Neural cell (in vitro differentiated cells): ENCODE results near the gene CCDC43. TPM values are rescaled to one million over a fixed set of nuclear protein-coding genes. Genes with fewer than 3 reads are reported as not detected.

Experiments
- H2AFZ ChIP-seq: fragments of 200-600, 300-800 bp; sonication (generic), shearing (Covaris generic); 2 replicates; pipeline ENCODE4 v1.6.0; 2014; ENCODE audit warnings: low read depth, mild to moderate bottlenecking, antibody characterized with exemption, low read length, moderate library complexity
- H3F3A ChIP-seq: fragments of 200-600 bp; shearing (Covaris generic); 2 replicates; pipeline ENCODE4 v1.6.1; 2016; ENCODE audit warnings: mild to moderate bottlenecking, moderate library complexity, mixed read lengths, antibody characterized with exemption, low read length; ENCODE audit not compliant: insufficient read depth, poor library complexity, severe bottlenecking
- H3K27ac ChIP-seq: fragments of 200-600, 300-800 bp; sonication (generic), shearing (Covaris generic); 2 replicates; pipeline ENCODE4 v1.5.1; 2014; ENCODE audit warnings: mild to moderate bottlenecking, low read length, moderate library complexity
- H3K27me3 ChIP-seq: fragments of 300-800, 200-600 bp; sonication (generic), shearing (Covaris generic); 2 replicates; pipeline ENCODE4 v1.6.0; 2014; ENCODE audit warnings: mild to moderate bottlenecking, low read depth, low read length, moderate library complexity; ENCODE audit not compliant: insufficient read depth
- H3K36me3 ChIP-seq: fragments of 300-800, 200-600 bp; sonication (generic), shearing (Covaris generic); 2 replicates; pipeline ENCODE4 v1.5.1; 2014; ENCODE audit warnings: mild to moderate bottlenecking, antibody characterized with exemption, low read length, moderate library complexity; ENCODE audit not compliant: insufficient read depth
- H3K4me2 ChIP-seq: fragments of 300-800, 200-600 bp; sonication (generic), shearing (Covaris generic); 2 replicates; pipeline ENCODE4 v1.6.0; 2014; ENCODE audit warnings: mild to moderate bottlenecking, low read length
- H3K4me3 ChIP-seq: fragments of 300-800, 200-600 bp; sonication (generic), shearing (Covaris generic); 2 replicates; pipeline ENCODE4 v1.5.1; 2014; ENCODE audit warnings: mild to moderate bottlenecking, low read length, moderate library complexity
- H3K79me2 ChIP-seq: fragments of 200-600 bp; shearing (Covaris generic); replicated peaks from 2 replicates; pipeline ENCODE4 v1.6.0; 2014; ENCODE audit warnings: mild to moderate bottlenecking, low read length, moderate library complexity; ENCODE audit not compliant: insufficient read depth
- H3K9ac ChIP-seq: fragments of 300-800, 200-600 bp; sonication (generic), shearing (Covaris generic); 2 replicates; pipeline ENCODE4 v1.6.1; 2016; ENCODE audit warnings: mild to moderate bottlenecking, low read length, mixed read lengths
- H3K9me2 ChIP-seq: fragments of 200-600 bp; shearing (Covaris generic); 2 replicates; pipeline ENCODE4 v1.6.1; 2016; ENCODE audit warnings: mild to moderate bottlenecking, low read length, mixed read lengths; ENCODE audit not compliant: insufficient read depth
- H3K9me3 ChIP-seq: fragments of 200-600, 300-800 bp; sonication (generic), shearing (Covaris generic); 2 replicates; pipeline ENCODE4 v1.6.1; 2016; ENCODE audit warnings: mild to moderate bottlenecking, mixed run types, low read length, moderate library complexity, mixed read lengths
- H4K20me1 ChIP-seq: fragments of 200-600 bp; shearing (Covaris generic); 2 replicates; pipeline ENCODE4 v1.6.1; 2016; ENCODE audit warnings: mild to moderate bottlenecking, mixed run types; ENCODE audit not compliant: insufficient read depth
- CTCF ChIP-seq: fragments of 450-650 bp; IDR thresholded peaks from 2 replicates; pipeline ENCODE4 v1.5.1; 2014; ENCODE audit warnings: antibody characterized with exemption, mild to moderate bottlenecking, moderate library complexity; ENCODE audit not compliant: poor library complexity, severe bottlenecking
- EP300 ChIP-seq: fragments of 450-650 bp; conservative IDR thresholded peaks from 2 replicates; pipeline ENCODE4 v1.6.1; 2014; ENCODE audit warnings: antibody characterized with exemption, mild to moderate bottlenecking, moderate library complexity; ENCODE audit not compliant: poor library complexity, severe bottlenecking
- EZH2 ChIP-seq: fragments of 200-600, 300-800 bp; shearing (Covaris generic), sonication (generic); IDR thresholded peaks from 2 replicates; pipeline ENCODE4 v1.6.1; 2014; ENCODE audit warnings: antibody characterized with exemption, low read length, borderline replicate concordance, mild to moderate bottlenecking; ENCODE audit not compliant: insufficient read depth, poor library complexity, severe bottlenecking
- MXI1 ChIP-seq: fragments of 450-650 bp; conservative IDR thresholded peaks from 2 replicates; pipeline ENCODE4 v1.6.1; 2014; ENCODE audit warnings: antibody characterized with exemption, mild to moderate bottlenecking; ENCODE audit not compliant: poor library complexity, severe bottlenecking
- POLR2AphosphoS5 ChIP-seq: IDR thresholded peaks from 2 replicates; pipeline ENCODE4 v1.6.1; 2012
- RAD21 ChIP-seq: fragments of 450-650 bp; conservative IDR thresholded peaks from 2 replicates; pipeline ENCODE4 v1.6.1; 2014; ENCODE audit warnings: antibody characterized with exemption, mild to moderate bottlenecking, moderate library complexity
- REST ChIP-seq: IDR thresholded peaks from 2 replicates; pipeline ENCODE4 v1.6.1; 2012; ENCODE audit warnings: borderline replicate concordance
- SMC3 ChIP-seq: fragments of 450-650 bp; conservative IDR thresholded peaks from 2 replicates; pipeline ENCODE4 v1.6.1; 2014; ENCODE audit warnings: antibody characterized with exemption, mild to moderate bottlenecking, moderate library complexity; ENCODE audit not compliant: poor library complexity
- TAF1 ChIP-seq: IDR thresholded peaks from 2 replicates; pipeline ENCODE4 v1.6.1; 2012; ENCODE audit warnings: low read depth
- polyA minus RNA-seq: library from RNA; depleted of rRNA, polyadenylated mRNA; stranded (reverse); fragments of >200 nt; gene quantifications from 2 replicates; pipeline ENCODE4 v1.2.3, GENCODE V29; 2014
- polyA plus RNA-seq: library from polyadenylated mRNA; depleted of rRNA; stranded (reverse); fragments of >200 nt; gene quantifications from 2 replicates; pipeline ENCODE4 v1.2.3, GENCODE V29; 2014

Gene CCDC43
- polyA plus RNA-seq (33.4 and 53.3 TPM in 2 replicates), polyA minus RNA-seq (35.5 and 39.0 TPM in 2 replicates)

GRCh38 chr17:44689477-44690217, at the start of gene CCDC43:
Gene CCDC43, minus strand, starts transcription at chr17:44689776. Its CDS starts 23 bp downstream, at chr17:44689753.
- H3K27ac ChIP-seq, result peak within 1 kb of the TSS; percentile 75
- peak within 1 kb of the TSS; percentile 100 for H2AFZ ChIP-seq
- H3K36me3 ChIP-seq, result no peaks in the 10 kb centered on the region
- H4K20me1 ChIP-seq, result no peaks in the 10 kb centered on the region
- TF ChIP-seq REST, result peak; percentile 58
- peak; percentile 84 for TF ChIP-seq POLR2AphosphoS5
- TF ChIP-seq MXI1, result peak; percentile 93
- TF ChIP-seq EZH2, result no peak
- peak; percentile 27 for TF ChIP-seq RAD21
- TF ChIP-seq SMC3, result no peak
- TF ChIP-seq TAF1, result peak; percentile 88
- no peak for TF ChIP-seq EP300
- no peak for TF ChIP-seq CTCF
- H3K4me2 ChIP-seq, result peak within 1 kb of the TSS; percentile 95
- H3K27me3 ChIP-seq, result no peaks in the 10 kb centered on the region
- peak within 1 kb of the TSS; percentile 97 for H3K4me3 ChIP-seq
- H3K9me3 ChIP-seq, result no peaks in the 10 kb centered on the region
- H3K9me2 ChIP-seq, result no peaks in the 10 kb centered on the region
- no peaks in the 10 kb centered on the region for H3F3A ChIP-seq
- peak within 1 kb of the TSS; percentile 88 for H3K9ac ChIP-seq
- peaks cover 24% of the 10 kb centered on the region for H3K79me2 ChIP-seq

GRCh38 chr17:44738214-44738906, 48.8 kb upstream of the CCDC43 start:
- H3K4me2 ChIP-seq, result no peak overlapping the region
- no peaks in the 10 kb centered on the region for H3K36me3 ChIP-seq
- H3K9me2 ChIP-seq, result no peaks in the 10 kb centered on the region
- no peaks in the 10 kb centered on the region for H3F3A ChIP-seq
- no peak overlapping the region for H3K27ac ChIP-seq
- no peak overlapping the region for H3K9ac ChIP-seq
- H3K79me2 ChIP-seq, result no peaks in the 10 kb centered on the region
- H3K4me3 ChIP-seq, result no peak overlapping the region
- no peaks in the 10 kb centered on the region for H3K27me3 ChIP-seq
- no peaks in the 10 kb centered on the region for H3K9me3 ChIP-seq
- H2AFZ ChIP-seq, result no peak overlapping the region
- no peaks in the 10 kb centered on the region for H4K20me1 ChIP-seq
- TF ChIP-seq TAF1 (no peak), EP300 (no peak), REST (no peak), MXI1 (no peak), RAD21 (no peak), POLR2AphosphoS5 (no peak)
